CD4-positive, alpha-beta T cell treated with Interferon alpha-2 for 1 hour (primary cell): ENCODE data around the gene TMEM59L.
"Not testable (repeated sequence)": the region's sequence is repeated elsewhere in the genome, so short reads cannot be mapped to it uniquely, and the experiment has no call there.

Source experiments
- DNase-seq, 2 donors: peaks; one replicate each; pipeline ENCODE4 v3.0.0-alpha.2; 2020 to 2022

The TMEM59L gene

DNA sequence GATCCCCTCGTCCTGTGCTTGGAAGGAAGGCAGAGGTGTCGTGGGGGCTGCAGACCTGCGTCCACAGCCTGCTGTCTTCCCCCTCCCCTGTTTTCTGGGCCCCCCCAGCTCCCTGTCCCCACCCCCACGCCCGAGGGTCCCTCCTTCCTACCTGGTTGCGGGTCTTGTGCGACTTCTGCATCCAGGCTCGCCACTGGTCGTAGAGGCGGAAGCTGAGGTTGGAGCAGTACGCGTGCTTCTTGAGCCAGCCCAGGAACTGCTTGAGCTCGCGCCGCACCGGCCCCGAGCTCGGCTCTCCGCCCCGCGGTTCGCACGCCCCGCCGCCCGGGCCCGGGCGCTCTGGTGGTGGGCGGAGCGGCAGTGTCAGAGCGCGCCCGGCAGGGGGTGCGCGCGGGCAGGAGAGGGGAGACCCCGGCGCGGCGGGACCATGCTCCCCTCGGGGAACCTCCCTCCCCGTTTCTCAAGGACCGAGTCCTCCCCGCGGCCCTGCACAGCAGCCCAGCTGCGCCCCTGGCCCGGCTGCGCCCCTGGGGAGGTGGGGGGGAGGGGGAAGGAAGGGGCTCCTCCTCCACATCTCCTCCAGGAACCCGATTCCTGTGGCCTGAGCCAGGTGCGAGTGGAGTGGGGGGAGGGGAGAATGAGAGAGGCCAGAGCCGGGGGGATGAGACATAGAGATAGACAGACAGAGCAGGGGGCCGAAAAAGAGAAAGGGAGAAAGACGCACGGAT lies 18.4 kb upstream of the TMEM59L start:
- peak; percentile 72 to 81 for DNase-seq

DNA sequence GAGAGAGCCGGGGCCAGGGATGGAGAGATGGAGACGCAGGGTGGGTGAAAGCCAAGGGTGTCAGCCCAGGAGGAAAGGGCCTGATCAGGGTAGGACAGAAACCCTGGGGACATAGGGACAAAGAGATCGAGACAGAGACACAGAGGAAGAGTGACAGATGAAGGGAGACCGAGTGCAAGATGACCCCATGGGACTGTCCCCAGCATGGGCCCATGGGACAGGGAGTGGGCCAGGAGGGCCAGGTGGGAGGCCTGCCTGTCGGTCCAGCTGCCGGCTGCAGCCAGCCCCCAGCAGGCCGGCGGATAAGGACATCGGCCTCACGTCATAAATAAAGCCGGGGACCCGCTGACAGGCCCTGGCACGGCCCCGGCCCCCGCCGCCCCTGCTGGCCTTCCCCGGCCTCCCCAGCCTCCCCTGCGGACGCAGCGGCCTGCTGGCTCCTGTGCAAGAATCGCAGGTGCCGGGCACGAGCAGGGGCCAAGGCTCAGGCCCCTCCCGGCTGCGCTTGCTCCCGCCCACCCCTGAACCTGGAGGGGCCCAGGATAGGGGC lies 17.8 kb upstream of the TMEM59L start:
- no peak for DNase-seq

DNA sequence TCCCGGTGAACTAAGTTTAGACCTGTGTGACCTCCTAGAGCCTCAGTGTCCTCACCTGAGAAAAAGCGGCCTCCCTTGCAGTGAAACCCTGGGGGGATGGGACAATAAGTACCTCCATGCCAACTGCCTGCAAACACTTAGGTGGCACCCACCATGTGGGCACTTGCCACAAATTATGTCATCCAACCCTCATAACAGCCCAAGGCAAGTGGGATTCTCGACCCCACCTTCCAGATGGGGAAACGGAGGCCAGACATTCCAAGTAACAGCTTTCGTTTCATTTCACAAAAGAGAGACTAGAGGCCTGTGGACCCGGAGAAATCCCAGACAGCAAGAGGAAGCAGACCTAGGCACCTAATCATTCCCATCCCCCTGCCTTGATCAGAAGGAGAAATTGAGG lies 17.2 kb upstream of the TMEM59L start:
- no peak for DNase-seq

DNA sequence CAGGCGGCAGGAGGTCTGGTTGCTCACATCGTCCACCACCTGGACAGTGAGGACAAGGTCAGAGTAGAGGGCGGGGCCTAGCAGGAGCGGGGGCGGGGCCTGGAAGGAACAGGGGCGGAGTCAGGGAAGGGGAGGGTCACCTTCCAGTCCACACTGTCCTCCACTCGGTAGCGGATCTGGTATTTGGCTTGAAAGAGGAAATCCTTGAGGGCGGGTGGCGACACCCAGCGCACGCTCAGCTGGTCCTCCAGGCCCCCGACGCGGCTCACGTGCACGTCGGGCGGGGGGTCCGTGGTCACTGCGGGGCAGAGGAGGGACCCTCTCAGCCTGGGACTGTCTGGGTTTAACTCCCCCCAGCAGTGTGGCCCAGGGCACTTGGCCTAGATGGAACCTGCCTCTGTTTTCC lies 15.9 kb upstream of the TMEM59L start:
- peak in 1 of 2 donors; percentile 49 for DNase-seq

DNA sequence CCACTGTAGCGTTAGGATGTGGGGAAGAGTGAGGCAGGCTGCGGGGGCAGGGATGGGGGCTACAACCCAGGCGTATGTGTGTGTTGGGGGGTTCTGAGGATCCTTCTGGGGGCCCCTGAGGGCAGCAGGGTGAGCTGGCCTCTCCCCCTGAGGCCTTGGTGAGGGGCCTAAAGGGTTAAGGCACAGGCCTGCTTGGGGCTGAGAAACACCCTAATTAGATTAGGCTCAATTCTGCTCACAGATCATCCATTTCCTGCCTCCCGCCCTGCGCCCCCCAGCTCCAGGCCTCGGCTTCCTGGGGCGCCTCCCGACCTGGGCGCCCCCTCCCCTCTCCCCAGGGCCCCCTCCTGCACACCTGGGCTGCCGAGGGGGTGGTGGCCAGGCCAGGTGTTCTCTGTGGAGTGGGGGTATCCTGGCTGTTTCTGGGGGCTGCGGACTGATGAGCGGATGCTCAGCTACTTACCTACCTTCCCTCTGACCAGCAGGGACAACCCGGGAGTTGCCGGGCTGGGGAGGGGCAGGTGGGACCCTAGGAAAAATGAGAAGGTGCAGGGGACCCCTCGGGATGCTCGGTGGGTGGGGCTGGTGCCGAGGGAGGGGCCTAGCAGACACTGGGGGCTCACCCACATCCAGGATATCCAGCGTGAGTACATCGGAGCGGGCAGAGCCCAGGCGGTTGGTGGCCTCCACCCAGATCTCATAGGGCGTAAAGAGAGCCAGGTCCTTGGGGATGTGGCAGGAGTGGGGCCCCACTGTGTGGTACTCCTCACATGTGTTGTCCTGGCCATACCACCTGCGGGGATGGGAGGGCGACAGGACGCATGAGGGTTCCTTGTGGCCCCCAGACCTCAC lies 14.6 kb upstream of the TMEM59L start:
- DNase-seq, result no peak

DNA sequence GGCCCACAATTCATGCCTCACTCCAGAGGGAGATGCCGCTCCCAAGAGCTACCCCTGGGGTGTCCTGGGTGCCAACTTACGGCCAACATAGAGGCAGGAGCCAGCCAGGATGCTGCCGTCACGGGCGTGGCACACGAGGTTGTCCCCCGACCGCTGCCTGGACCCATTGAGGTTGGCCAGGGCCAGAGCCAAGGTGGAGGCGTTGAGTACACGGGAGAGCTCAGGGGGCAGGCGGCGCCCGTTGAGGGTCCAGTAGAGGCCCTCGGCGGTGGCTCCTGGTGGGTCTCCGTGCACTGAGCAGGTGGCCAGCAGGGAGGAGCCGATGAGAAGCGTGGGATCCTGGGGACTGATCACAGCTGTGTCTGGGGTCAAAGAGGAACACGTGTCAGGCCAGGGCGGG lies 13.2 kb upstream of the TMEM59L start:
- DNase-seq, result no peak

DNA sequence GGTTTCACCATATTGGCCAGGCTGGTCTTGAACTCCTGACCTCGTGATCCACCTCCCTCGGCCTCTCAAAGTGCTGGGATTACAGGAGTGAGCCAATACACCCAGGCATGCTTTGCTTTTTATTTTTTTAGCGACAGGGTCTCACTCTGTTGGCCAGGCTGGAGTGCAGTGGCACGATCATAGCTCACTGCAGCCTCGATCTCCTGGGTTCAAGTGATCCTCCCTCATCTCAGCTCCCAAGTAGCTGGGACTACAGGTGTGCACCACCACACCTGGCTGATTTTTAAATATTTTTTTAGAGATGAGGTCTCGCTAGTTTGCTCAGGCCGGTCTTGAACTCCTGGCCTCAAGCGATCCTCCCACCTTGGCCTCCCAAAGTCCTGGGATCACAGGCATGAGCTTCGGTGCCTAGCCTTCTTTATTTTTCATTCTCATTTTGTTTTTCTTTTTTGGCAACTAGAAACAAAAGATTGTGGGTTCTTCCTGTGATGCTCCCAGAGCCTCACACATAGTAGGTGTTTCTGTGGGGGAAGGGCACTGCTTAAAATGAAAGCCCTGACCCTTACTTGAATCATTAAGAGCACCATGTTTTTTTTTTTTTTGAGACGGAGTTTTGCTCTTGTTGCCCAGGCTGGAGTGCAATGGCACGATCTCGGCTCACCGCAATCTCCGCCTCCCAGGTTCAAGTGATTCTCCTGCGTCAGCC lies 11.8 kb upstream of the TMEM59L start:
- not testable (repeated sequence) for DNase-seq

DNA sequence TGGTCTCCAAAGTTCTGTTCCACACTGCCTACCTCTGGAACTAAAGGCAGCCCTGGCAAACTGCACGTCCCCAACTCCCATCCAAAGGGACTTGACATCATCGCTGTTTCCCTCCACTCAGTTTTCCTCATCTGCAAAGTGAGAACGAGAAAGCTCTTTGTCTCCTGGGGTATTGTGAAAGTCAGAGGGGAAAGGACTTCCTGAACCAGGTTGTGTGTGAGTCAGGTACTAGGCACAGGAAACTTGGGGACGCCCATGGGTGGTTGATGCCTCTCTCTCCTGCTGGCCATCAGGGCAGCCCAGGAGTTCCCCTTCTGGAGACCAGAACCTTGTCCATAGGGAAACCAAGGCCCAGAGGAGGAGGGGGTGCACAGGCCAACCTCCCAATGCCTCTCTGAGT lies 10.8 kb upstream of the TMEM59L start:
- DNase-seq, result no peak

DNA sequence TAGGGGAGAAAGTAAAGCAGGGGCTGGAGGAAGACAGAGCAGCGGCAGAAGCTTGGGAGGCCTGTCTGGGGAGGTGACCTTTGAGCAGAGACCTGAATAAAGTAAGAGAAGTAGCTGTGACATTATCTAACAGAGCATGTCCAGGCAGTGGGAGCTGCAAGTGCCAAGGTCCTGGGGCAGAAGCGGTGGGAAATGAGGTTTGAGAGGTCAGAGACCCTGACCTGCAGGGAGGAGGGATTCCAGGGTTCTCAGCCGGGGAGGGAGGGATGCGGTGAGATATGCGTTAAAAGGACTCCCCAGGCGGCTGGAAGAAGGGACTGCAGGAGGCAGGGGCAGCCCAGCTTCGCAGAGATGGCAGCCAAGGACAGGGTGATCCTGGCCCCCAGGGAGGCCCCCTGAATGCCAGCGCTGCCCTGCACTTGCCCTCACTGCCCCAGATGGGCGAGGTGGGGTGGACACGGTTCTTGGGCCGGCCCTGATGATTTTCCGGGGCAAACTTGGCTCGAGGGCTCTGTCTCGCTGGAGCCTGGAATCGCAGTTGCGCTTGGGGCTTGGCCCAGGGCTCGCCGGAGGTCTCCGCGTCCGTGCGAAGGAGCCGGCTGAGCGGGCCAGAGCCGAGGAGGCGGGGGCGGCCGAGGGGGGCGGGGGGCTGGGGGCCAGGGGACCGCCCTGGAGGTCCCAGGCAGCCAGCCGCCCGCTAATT lies 9.3 kb upstream of the TMEM59L start:
- no peak for DNase-seq

DNA sequence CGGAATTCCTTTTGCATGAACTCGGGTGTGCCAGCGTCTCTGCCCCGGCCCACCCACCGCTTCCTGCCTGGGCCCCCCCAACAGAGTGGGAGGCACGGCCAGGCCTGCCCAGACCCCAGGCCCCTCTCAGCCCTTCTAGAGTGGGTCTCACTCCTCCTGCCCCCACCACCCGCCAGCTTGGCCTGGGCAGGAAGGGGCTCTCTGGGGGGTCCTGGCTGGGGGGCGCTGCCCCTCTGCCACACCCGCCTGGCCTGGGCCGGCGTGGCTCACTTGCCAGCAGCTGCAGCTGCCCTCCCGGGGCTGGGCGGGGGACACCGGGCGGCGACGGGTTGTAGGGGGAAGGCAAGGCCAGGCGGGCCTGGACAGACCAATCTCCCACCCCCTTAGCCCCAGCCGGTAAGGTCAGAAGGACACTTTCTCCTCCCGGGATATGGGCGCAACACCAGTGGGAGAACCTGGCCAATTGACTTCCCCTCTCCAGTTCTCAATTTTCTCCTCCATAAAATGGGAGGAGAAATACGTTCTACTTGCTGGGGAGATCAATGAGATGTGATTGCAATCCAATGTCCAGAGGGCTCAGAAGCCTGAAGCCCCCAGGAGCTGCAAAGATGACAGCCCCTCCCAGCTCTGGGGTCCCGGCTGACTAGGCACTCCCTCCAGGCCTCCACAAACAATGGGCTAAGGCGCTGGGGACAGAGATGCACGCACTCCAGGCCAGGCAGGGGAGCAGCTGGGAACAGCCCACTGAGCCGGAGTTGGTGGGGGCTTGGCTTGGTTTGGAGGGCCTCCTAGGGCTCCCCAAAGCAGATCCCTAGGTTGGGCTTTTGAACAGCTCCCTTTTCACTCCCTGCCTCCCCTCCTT lies 8.5 kb upstream of the TMEM59L start:
- DNase-seq, result no peak

DNA sequence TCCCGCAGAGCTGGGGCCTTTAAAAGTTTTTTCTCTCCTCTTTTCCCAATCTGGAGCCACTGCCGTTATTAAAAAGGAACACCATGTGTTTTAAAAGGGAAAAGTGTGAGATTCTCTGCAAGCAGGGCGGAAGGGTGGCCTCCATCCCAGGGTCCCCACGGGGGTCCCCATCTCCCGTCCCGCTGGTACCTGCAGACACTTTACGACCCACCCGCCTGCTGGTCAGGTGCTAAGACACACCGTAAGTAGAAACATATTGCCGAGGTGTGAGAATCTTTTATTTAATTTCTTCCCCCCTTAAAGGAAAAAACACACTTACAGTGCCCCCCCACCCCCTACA lies 7.9 kb upstream of the TMEM59L start:
- no peak for DNase-seq

DNA sequence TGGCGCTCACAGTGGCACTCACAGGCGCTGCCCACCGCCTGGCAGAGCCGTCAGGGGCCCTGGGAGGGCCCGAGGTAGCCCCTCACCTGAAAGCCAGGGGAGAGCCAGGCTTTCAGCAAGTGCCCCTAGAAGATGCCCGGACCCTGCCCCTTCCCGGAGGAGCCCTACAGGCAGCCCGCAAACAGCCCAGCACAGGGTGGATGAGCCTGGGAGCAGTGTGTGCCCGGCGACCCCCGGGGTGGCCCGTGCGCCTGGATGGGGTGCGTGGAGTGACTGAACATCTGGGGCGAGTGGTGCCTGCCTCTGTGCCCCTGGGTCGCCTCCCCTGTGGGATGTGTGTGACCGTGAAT lies 7.5 kb upstream of the TMEM59L start:
- DNase-seq, result no peak

DNA sequence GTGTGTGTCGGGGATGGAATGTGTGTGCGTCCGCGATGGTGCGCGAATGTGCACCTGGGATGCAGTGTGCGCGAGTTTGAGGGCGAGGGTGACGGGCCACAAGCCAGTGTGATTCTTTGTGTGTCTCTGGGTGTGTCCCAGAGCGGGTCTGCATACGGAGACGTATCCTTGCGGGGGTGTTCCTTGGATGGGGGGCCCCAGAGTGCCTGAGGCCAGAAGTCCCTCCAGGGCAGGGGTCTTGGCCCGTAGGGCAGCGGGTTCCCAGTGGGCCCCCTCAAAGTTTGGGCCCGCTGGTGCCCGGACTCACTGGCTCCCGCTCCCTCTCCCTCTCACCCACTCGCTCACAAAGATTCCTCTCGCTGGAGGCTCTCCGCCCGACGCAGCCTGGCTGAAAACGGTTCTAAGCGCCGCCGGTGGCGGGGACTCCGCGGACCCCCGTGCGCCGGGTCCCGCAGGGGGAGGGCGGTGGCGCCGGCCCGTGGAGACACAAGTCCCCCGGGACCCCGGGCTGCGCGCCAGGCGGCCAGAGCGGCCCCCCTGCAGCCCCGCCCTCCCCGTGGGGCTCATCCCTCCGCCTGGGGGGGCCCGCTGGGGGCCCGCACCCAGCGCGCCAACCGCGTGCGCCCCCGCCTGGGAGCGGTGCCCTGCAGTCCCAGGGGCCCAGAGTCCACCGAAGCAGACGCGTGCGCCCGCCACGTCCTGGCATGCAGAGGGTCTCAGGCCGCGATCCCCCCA lies 7.0 kb upstream of the TMEM59L start:
- DNase-seq, result no peak

DNA sequence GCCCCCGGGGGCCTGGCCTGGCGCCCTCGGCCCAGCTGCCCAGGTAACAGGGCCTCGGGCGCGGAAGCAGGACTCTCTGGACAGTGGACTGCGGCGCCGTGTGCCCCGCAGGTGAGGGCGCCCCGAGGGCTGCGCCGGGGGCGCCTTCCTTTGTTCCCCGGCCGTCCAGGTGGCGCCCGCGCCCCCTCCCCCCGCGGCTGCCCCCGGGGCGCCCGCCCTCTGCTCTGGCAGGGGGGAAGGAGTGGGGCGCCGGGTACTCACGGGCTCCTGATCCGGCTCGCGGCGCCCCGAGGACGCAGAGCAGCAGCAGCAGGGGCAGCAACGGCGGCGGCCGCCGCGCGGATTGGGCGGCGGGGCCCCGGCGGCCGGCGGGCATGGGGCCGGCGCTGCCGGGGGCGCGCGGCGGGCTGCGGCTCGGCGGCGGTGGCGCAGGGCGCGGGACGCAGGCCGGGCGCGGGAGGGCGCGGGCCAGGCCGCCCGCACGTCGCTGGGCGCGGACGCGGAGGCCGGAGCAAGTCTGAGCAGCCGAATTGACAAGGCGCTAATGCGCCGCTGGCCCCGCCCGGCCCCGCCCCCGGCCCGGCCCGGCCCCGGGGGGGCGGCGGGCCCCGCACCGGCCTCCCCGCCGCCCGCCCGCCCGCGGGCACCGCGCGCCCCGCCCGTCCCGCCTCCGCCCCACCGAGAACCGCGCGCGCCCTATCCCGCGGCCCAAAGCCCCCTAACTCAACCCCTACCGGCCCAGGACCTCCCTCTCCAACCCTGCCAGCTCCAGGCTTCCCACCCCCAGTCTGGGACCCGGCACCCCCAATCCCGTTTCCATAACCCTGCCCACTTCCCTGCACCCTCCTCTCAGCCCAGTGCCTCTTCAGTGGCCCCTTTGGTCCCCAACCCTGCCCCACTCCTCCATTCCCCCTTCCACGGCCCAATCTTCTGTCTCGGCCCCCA lies 6.1 kb upstream of the TMEM59L start, which contains the start of gene CRLF1:
TSS of gene CRLF1 (minus strand) at position 519 of the 945 bp plus-strand sequence. CDS start at position 376, 143 bp downstream.
- DNase-seq, result no peak

DNA sequence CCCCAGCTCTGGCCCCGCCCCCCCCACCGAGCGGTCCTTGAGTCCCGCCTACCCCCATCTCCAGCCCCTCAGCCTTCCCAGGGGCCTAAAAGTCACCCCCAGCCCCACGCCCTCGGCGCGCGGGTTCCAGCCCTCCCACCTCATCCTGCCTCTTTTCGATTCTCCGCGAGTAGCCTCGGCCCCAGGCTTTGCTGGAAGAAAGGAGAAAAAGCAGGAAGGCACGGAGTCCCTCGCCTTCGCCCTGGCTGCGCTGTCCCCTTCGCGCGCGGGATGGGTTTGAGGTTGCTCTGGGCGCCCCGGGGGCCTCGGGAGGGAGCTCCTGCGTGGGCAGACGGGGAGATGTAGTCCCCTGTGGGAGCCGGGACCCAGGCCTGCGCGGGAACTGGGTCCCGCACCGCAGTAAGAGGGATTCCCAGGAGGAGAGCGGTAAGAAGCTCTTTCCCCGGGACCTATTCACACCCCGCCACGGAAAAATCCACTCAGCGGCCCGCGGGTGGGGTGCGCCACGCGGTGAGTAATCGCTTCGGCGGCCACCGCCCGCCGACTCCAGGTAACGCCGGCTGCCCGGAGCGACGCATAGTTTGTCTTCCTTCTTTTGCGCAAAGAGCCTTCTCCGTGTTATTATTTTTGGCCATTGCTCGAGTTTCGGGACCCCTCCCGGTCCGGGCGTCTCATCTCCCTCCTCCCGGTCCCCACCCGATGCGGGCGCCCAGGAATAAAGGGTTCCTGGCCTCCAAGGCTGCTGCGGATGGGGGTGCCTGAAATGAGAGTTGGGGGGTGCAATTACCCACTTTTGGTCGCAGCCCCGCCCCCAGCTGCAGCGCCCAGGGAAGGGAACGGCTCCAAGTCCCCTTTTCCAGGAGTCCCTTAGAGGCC lies 5.2 kb upstream of the TMEM59L start:
- no peak for DNase-seq

DNA sequence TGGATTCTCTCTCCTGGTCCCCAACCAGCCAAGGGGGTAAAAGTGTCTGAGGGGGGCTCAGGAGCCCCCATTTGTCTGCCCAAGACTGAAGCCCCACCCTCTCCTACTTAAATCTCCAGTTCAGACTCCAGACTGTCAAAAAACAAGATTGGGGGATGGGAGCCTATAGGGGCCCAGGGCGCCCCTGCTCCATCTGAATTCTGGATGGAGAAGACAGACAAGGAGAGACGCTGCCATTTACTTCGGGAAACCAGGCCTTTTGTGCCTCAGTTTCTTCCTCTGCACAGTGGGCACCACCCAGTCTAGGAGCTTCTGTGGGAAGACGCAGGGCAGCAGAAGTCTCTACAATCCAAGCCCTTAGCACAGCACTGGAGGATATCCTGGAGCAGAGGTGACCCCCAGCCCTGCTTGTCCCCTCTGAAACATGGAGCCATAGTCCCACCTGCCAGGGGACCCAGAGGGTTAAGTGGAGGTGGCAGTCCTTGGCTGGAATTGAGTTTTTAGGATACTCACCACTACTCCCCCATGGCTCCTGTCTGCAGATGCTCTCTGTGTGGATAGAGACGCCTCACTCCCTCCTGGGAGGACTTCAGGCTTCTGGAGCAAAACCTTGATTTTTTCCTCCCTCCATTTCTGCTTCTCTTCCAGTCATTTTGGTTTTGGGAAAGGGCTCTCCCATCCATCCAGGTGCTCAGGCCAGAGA lies 4.4 kb upstream of the TMEM59L start:
- DNase-seq, result no peak

DNA sequence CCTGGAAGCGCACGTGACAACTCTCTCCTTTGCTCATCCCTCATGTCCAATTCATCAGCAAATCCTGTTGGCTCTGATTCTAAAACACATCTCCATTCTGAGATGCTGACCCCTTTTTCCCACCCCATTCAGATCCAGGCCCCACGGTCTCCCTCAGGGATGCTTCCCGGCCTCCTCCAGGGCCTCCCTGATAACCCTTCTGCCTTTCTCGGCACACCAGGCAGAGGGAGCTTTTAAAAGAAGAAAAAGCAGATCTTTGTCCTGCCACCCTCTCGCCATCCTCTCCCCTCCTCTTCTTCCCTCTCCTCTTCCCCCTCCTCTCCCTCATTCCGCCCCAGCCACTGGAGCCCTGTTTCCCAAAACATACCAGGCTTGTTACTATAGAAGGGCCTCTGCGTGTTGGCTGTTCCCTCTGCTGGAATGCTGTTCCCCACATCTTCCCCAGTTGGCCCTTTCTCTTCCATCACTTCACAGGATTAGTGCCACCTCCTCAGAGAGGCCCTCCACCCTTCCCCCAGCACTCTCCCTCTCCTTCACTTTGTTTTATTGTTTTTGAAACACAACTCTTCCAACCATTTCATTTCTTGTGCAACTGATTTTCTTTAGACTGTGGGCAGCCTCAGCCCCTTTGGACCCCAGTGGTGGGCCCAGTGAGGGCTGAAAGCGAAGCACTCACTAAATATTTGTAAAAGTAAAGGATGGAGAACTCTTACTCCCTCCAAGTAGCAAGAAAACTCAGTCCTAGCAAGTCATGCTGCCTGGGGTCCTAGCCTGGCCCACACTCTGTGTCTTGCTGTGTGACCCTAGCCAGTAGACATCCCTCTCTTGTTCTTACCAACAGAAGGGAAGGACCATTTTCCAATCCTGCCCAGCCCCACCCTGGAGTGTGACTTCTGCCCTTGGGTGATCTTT lies 3.6 kb upstream of the TMEM59L start:
- no peak for DNase-seq
